Peyer's patch (tissue), 4 donors: ENCODE measurements around the gene SLC22A2. TPM values are rescaled to one million over a fixed set of nuclear protein-coding genes. Genes with fewer than 3 reads are reported as not detected.

Experiments used
- DNase-seq, 3 donors: peaks; one replicate each; pipeline ENCODE4 v3.0.0-alpha.2; 2017 to 2019
- H3K27ac ChIP-seq, 4 donors: fragments of 200-600 bp; sonication (generic); one replicate each; pipeline ENCODE4 v1.5.1; 2016 to 2019
- H3K27me3 ChIP-seq, 2 donors: fragments of 200-600 bp; sonication (generic); one replicate each; pipeline ENCODE4 v1.5.1; 2019
- H3K36me3 ChIP-seq, 3 donors: fragments of 200-600 bp; sonication (generic); one replicate each; pipeline ENCODE4 v1.5.1; 2016 to 2019
- H3K4me1 ChIP-seq, 4 donors: fragments of 200-600 bp; sonication (generic); one replicate each; pipeline ENCODE4 v1.5.1; 2016 to 2019
- H3K4me3 ChIP-seq, 4 donors: fragments of 200-600 bp; sonication (generic); 1 replicate in 3 of 4; 2 replicates in 1 of 4; pipeline ENCODE4 v1.5.1; 2016 to 2019; ENCODE audit warnings: mild to moderate bottlenecking in 1 of 4
- H3K9me3 ChIP-seq, 4 donors: fragments of 200-600 bp; sonication (generic); one replicate each; pipeline ENCODE4 v1.5.1; 2016 to 2019; ENCODE audit warnings: mild to moderate bottlenecking in 1 of 4
- POLR2A ChIP-seq, 2 donors: fragments of 450-650 bp; IDR thresholded peaks; one replicate each; pipeline ENCODE4 v1.5.1; 2017; ENCODE audit warnings: antibody characterized with exemption in 2 of 2, mild to moderate bottlenecking in 2 of 2, moderate library complexity in 2 of 2
- total RNA-seq, 4 donors: library from RNA; depleted of rRNA; stranded (reverse); fragments of >200 nt; gene quantifications; one replicate each; pipeline ENCODE4 v1.1.0, GENCODE V29; 2016
- TF ChIP-seq, protein P1 (sequence below), 6 experiments: fragments of 450-650 bp in 4 of 6; fragments of 200-600 bp in 2 of 6; sonication (generic) in 1 of 6; IDR thresholded peaks; one replicate each; pipeline ENCODE4 v1.5.1; 2017 to 2019; ENCODE audit warnings: antibody characterized with exemption in 6 of 6, mild to moderate bottlenecking in 3 of 6, moderate library complexity in 1 of 6

SLC22A2 gene
- total RNA-seq, 4 donors from 2014 or later, result not detected

DNA sequence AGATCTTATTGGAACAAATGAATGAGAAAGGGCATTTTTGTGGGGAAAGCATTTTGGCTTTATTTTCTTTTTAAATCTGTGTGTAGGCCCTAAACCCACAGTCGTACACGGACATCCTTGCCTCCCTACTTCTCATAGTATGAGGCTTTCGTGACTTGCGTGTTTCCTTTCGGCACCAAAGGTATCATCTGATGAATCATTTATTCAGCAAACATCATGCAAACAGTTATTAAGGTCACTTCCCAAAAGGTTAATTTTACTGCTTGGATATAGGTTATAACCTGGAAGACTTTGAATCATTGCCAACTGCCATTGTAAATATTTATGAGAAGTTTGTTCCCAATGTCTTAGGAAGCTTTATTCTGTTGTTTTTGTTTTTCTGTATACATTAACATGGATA lies 15.1 kb upstream of the SLC22A2 start:
- DNase-seq, result no peak
- no peaks in the 10 kb centered on the region for H3K36me3 ChIP-seq
- H3K4me1 ChIP-seq, result peaks cover 0 to 7% (median 0%) of the 10 kb centered on the region in 4 donors
- no peaks in the 10 kb centered on the region for H3K9me3 ChIP-seq
- no peaks in the 10 kb centered on the region for H3K27me3 ChIP-seq
- no peak for TF ChIP-seq POLR2A (IDR thresholded peaks at IDR 0.05)
- TF ChIP-seq, protein P1, sequence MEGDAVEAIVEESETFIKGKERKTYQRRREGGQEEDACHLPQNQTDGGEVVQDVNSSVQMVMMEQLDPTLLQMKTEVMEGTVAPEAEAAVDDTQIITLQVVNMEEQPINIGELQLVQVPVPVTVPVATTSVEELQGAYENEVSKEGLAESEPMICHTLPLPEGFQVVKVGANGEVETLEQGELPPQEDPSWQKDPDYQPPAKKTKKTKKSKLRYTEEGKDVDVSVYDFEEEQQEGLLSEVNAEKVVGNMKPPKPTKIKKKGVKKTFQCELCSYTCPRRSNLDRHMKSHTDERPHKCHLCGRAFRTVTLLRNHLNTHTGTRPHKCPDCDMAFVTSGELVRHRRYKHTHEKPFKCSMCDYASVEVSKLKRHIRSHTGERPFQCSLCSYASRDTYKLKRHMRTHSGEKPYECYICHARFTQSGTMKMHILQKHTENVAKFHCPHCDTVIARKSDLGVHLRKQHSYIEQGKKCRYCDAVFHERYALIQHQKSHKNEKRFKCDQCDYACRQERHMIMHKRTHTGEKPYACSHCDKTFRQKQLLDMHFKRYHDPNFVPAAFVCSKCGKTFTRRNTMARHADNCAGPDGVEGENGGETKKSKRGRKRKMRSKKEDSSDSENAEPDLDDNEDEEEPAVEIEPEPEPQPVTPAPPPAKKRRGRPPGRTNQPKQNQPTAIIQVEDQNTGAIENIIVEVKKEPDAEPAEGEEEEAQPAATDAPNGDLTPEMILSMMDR (IDR thresholded peaks at IDR 0.05), result no peak
- no peak overlapping the region for H3K4me3 ChIP-seq
- peak overlapping the region in 1 of 4 donors; percentile 51 for H3K27ac ChIP-seq

DNA sequence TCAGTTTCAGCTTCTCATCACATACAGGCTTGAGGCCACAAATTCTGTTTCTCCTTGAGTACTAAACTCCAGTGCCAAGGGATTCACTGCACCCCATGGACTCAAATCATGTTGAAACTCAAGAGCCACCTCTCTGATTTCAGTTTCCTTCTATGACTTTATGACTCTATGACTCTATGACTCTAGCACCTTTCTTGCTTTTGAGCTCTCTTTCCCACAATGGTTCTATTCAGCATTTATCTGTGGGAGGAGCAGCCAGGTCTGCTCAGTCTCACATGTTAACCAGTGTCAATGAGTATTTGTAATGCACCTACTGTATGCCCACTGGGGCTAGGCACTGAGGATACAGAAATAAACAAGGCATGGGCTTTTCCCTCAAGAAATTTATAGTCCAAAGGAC lies 14.6 kb upstream of the SLC22A2 start:
- Histone ChIP-seq H3K4me3 (no peak overlapping the region), H3K27me3 (no peaks in the 10 kb centered on the region), H3K27ac (peak overlapping the region in 1 of 4 donors; percentile 51), H3K4me1 (peaks cover 0 to 7% (median 0%) of the 10 kb centered on the region in 4 donors), H3K36me3 (no peaks in the 10 kb centered on the region), H3K9me3 (no peaks in the 10 kb centered on the region)
- no peak for DNase-seq
- TF ChIP-seq, protein P1 (IDR thresholded peaks at IDR 0.05), result no peak
- TF ChIP-seq POLR2A (IDR thresholded peaks at IDR 0.05), result no peak

DNA sequence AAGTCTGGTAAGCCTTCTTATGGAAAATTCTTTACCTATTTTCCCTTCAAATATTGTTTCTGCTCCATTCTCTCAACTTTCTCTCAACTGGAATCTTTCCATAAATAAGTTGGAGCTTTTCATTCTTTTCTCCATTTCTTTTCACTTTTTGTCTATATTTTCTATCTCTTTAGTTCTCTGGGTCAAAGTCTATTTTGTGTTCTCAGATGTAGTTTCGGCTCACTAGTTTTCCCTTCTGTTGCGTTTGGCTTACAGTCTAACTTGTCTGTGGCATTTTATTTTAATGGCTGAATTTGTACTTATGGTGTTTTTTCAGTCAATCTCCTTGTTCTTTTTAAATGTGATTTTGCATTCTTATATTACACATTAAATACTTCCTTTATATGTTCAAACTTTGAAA lies 14.1 kb upstream of the SLC22A2 start:
- H3K27ac ChIP-seq, result no peak overlapping the region
- H3K27me3 ChIP-seq, result no peaks in the 10 kb centered on the region
- no peak for TF ChIP-seq POLR2A (IDR thresholded peaks at IDR 0.05)
- TF ChIP-seq, protein P1 (IDR thresholded peaks at IDR 0.05), result no peak
- H3K36me3 ChIP-seq, result no peaks in the 10 kb centered on the region
- no peak overlapping the region for H3K4me3 ChIP-seq
- peaks cover 0 to 7% (median 0%) of the 10 kb centered on the region in 4 donors for H3K4me1 ChIP-seq
- DNase-seq, result no peak
- no peaks in the 10 kb centered on the region for H3K9me3 ChIP-seq

DNA sequence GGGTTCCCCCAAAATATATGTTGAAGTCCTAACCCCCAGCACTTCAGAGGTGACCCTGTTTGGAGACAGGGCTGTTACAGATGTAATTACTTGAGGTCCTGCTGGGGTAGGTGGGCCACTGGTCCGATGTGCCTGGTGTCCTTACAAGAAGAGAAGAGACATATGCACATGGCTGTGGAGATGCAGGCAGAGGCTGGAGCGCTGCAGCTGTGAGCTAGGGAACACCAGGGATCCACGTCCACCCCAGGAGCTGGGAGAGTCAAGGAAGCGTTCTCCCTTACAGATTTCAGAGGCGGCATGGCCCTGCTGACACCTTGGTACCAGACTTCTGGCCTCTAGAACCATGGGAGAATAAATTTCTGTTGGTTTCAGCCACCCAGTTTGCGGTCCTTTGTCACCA lies 11.7 kb upstream of the SLC22A2 start:
- H3K27ac ChIP-seq, result no peak overlapping the region
- H3K4me3 ChIP-seq, result no peak overlapping the region
- no peaks in the 10 kb centered on the region for H3K9me3 ChIP-seq
- no peak for DNase-seq
- peaks cover 0 to 7% (median 0%) of the 10 kb centered on the region in 4 donors for H3K4me1 ChIP-seq
- H3K36me3 ChIP-seq, result no peaks in the 10 kb centered on the region
- no peaks in the 10 kb centered on the region for H3K27me3 ChIP-seq
- TF ChIP-seq, protein P1 (IDR thresholded peaks at IDR 0.05), result no peak
- TF ChIP-seq POLR2A (IDR thresholded peaks at IDR 0.05), result no peak

DNA sequence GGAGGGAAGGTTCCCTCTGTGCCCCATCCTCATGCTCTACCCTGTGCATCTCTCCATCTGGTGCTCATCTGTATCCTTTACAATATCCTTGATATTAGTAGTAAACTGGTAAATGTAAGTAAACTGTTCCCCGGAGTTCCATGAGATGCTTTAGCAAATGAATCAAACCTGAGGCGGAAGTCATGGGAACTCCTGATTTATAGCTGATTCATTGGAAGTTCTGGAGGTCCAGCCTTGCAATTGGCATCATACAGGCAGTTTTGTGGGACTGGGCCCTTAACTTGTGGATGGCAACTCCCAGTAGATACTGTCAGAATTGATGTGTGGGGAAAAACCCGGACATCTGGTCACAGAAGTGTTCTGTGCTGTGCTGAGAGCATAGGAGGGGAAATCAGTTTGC lies 11.2 kb upstream of the SLC22A2 start:
- Histone ChIP-seq H3K4me3 (no peak overlapping the region), H3K36me3 (no peaks in the 10 kb centered on the region), H3K4me1 (peaks cover 0 to 7% (median 0%) of the 10 kb centered on the region in 4 donors), H3K27ac (no peak overlapping the region), H3K9me3 (no peaks in the 10 kb centered on the region), H3K27me3 (no peaks in the 10 kb centered on the region)
- no peak for DNase-seq
- TF ChIP-seq, protein P1 (IDR thresholded peaks at IDR 0.05), result no peak
- no peak for TF ChIP-seq POLR2A (IDR thresholded peaks at IDR 0.05)

DNA sequence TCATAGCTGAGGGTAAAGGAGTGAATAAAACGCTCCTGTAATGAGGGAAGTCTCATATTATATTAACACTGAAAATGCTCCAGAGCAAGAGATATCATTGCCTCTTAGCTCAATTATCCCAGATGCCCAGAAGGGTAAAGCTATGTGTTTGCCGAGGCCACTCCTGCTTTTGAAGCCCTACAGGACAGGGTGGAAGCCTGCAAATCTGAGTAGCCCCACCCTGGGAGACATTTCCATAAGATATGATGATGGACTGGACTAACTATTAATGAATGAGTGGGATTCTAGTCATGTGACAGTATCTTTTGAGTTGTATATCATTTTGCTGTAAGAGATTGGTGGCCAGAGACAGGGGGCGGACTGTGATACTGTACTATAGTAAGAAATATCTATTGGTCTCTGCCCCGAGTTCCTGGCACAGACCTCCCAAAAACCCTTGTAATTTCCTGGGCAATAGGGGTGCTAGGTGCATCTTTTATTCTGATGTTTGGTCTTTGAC lies 10.5 kb upstream of the SLC22A2 start:
- Histone ChIP-seq H3K27ac (no peak overlapping the region), H3K9me3 (no peaks in the 10 kb centered on the region), H3K27me3 (no peaks in the 10 kb centered on the region), H3K4me1 (peaks cover 0 to 7% (median 0%) of the 10 kb centered on the region in 4 donors), H3K4me3 (no peak overlapping the region), H3K36me3 (no peaks in the 10 kb centered on the region)
- DNase-seq, result no peak
- TF ChIP-seq, protein P1 (IDR thresholded peaks at IDR 0.05), result no peak
- no peak for TF ChIP-seq POLR2A (IDR thresholded peaks at IDR 0.05)
